Testis (tissue), 2 donors: ENCODE data around the gene TMEM109.

Experiments
- CTCF ChIP-seq, 3 experiments: fragments of 450-650 bp in 2 of 3; fragments of 200-600 bp in 1 of 3; sonication (generic) in 1 of 3; IDR thresholded peaks; one replicate each; pipeline ENCODE4 v1.5.1; 2016 to 2019; ENCODE audit warnings: antibody characterized with exemption in 3 of 3, mild to moderate bottlenecking in 2 of 3, moderate library complexity in 1 of 3
- POLR2A ChIP-seq: fragments of 450-650 bp; IDR thresholded peaks from one replicate; pipeline ENCODE4 v1.6.1; 2017; ENCODE audit warnings: antibody characterized with exemption, mild to moderate bottlenecking, moderate library complexity

- TF ChIP-seq CTCF (IDR thresholded peaks at IDR 0.05) (no peak), POLR2A (no peak)
These were observed 43.7 kb upstream of the TMEM109 start for GRCh38 chr11:60870276-60870675.
